GM20000 (cell line): ENCODE measurements around the gene PTPRG.

Source experiments
- DNase-seq: peaks from one replicate; pipeline ENCODE4 v3.0.0; 2012; ENCODE audit warnings: low spot score
- CTCF ChIP-seq: IDR thresholded peaks from 2 replicates; pipeline ENCODE4 v1.5.1; 2012; ENCODE audit warnings: mild to moderate bottlenecking, control low read depth; ENCODE audit errors: extremely low read depth, missing control alignments

The PTPRG gene

DNA sequence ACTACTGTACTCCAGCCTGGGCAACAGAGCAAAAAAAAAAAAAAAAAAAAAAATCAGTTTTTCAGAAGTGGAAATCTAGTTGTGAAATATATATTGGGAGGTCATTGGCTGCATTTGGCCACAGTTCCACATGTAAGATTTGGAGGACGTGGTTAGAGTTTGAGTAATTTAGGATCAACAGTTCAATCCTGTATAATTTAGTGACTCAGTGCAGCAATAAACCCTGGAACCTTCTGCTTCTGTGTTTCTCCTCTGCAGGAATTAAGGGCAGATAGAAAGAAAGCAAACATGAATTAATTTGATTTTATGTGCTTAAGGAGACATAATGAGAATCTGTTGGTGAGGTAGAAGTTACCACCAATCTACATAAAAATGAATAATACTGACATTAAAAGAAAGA, 347.0 kb downstream of the PTPRG start:
- DNase-seq, result no peak
- no peak for TF ChIP-seq CTCF

GRCh38 chr3:61910732-61911131, 349.4 kb downstream of the PTPRG start:
- no peak for TF ChIP-seq CTCF

DNA sequence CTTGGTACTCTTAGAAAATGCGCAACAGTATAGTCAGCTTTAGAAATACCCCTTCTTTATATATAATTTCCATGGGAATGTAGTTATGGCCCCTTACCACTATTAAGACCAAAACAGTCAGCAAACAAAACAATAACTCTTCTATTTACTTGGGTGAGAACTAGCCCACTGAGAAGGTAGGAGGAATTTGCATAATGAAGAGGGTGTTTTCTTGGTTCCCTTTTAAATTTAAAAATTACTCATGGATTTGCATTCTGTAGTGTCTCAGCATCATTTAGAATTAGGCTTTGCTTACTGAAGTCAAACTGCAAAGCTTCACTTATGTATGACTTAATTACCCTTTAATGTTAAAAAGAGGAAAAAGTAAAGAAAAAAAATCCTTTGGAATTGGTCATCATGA, 350.8 kb downstream of the PTPRG start:
- TF ChIP-seq CTCF, result no peak
- no peak for DNase-seq

More at GRCh38 chr3:61910732-61911131, 349.4 kb downstream of the PTPRG start:
- DNase-seq, result no peak

GRCh38 chr3:61913701-61914100, 352.3 kb downstream of the PTPRG start:
- DNase-seq, result no peak
- TF ChIP-seq CTCF, result no peak

DNA sequence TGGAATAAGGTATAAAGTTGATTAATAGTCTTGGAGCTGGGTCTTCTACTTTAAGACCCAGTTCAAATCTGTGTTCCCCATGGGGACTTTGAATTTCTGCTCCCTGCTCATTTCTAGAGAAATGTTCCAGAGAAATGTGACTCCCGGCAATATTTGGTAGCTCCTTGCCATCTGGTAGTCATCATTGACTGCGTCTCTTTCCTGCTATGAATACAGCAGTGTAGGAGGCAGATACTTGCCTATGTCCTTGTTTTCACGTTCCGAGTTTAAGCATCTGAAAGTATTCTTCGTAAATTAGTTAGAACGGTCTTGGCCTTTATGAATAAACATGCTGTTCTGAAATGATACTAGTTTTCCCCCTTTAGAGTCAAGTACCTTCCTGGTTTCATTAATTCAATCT, 352.9 kb downstream of the PTPRG start:
- TF ChIP-seq CTCF, result no peak
- DNase-seq, result no peak

GRCh38 chr3:61915296-61915695, 353.9 kb downstream of the PTPRG start:
- DNase-seq, result no peak
- no peak for TF ChIP-seq CTCF

DNA sequence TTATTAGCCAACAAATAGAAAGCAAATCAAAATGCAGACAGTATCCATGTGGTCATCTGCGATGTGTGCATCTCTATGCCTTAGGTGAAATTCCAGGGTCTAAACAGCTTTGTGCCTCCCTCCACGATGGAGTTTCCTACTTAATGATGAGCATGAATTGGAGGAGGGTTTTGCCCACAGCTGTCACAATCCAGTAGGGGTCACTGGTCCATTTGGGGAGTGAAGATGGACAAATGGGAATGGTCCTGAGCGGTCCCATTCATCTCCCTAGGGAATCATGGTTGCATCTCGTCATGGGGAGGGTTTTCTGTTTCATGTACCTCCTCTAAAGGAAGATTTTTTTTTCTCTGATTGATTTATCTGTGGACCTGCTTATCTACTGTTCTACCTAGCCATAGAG, 358.0 kb downstream of the PTPRG start:
- no peak for TF ChIP-seq CTCF
- DNase-seq, result no peak
